Epithelial cell of proximal tubule (primary cell): ENCODE results near the gene ZNF692. TPM values are rescaled to one million over a fixed set of nuclear protein-coding genes. Genes with fewer than 3 reads are reported as not detected.
A peak's percentile ranks its signal among the peaks of the same experiment; 100 is the strongest.

Experiments
- DNase-seq: peaks from one replicate; pipeline ENCODE4 v3.0.0-alpha.2; 2011; ENCODE audit warnings: low read depth
- H3K4me3 ChIP-seq: 2 replicates; pipeline ENCODE4 v1.5.1; 2011; ENCODE audit warnings: low read depth, mild to moderate bottlenecking, low read length
- total RNA-seq: library from RNA; depleted of rRNA; stranded (reverse); fragments of >200 nt; gene quantifications from 2 replicates; pipeline ENCODE4 v1.2.3, GENCODE V29; 2015
- TF ChIP-seq, protein P1 (sequence below): conservative IDR thresholded peaks from 2 replicates; pipeline ENCODE4 v1.5.1; 2012; ENCODE audit warnings: low read depth, mild to moderate bottlenecking, low read length

The ZNF692 gene
- total RNA-seq, 1 donor from 2014 or later = 35.7 TPM

DNA sequence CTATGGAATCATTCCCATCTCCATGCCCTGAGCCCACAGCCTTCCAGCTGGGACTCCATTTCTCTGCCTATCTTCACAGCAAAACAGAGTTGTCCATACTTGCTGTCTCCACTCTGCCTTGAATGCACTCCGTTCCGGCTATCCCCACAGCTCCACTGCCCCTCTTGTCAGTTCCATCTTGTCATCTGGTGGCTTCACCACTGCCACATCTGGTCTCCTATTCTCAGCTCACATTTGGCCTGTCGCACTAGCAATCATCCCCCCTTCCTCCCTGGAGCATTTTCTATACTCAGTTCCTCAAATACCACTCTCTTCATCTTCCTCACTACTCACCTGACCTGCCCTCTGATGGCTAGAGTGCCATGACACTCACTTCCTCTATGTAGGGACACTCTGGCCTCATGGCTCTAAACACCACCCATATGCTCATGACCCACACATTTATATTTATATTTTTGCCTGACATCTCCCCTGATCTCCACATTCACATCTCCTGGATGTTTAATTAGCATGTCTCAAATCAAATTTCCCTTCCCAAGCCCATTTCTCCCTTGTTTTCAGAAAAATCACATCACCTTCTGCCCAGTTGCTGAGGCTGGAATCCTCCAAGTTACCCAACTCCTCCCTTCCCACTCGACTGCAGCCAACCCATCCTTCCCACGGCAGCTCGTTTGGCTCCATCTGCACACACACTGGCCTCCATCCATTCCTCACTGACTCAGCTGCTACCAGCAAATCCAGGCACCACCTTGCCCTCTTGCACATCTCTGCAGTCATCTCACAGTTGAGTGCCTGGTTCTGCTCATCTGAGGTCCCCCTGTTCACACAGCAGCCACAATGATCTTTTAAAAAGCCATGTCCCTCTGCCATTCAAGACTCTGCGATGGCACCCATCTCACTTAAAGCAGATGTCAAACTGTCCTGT, 6.1 kb downstream of the ZNF692 start:
- DNase-seq = no peak

DNA sequence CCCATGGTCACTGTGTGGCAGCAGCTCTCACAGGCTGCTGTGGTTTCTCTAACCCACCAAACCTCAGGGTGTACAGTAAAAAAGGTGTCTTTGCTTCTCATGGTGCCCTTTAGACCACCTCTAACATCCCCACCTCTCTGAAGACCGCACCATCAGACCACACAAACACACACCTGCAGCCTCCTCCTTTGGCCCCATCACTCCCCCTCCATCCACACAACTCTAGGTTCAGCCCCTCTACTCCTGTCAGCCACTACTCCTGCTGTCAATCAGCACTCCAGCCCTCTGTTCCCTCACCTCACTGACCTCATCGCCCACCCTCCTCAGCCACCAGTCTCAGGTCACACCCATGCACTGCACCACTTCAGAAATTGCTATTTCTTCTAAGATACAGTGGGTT, 7.5 kb downstream of the ZNF692 start:
- TF ChIP-seq, protein P1, sequence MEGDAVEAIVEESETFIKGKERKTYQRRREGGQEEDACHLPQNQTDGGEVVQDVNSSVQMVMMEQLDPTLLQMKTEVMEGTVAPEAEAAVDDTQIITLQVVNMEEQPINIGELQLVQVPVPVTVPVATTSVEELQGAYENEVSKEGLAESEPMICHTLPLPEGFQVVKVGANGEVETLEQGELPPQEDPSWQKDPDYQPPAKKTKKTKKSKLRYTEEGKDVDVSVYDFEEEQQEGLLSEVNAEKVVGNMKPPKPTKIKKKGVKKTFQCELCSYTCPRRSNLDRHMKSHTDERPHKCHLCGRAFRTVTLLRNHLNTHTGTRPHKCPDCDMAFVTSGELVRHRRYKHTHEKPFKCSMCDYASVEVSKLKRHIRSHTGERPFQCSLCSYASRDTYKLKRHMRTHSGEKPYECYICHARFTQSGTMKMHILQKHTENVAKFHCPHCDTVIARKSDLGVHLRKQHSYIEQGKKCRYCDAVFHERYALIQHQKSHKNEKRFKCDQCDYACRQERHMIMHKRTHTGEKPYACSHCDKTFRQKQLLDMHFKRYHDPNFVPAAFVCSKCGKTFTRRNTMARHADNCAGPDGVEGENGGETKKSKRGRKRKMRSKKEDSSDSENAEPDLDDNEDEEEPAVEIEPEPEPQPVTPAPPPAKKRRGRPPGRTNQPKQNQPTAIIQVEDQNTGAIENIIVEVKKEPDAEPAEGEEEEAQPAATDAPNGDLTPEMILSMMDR = no peak
- no peak for DNase-seq

More for the DNA sequence above, 6.1 kb downstream of the ZNF692 start:
- no peak overlapping the region for H3K4me3 ChIP-seq
- TF ChIP-seq, protein P1 = no peak

DNA sequence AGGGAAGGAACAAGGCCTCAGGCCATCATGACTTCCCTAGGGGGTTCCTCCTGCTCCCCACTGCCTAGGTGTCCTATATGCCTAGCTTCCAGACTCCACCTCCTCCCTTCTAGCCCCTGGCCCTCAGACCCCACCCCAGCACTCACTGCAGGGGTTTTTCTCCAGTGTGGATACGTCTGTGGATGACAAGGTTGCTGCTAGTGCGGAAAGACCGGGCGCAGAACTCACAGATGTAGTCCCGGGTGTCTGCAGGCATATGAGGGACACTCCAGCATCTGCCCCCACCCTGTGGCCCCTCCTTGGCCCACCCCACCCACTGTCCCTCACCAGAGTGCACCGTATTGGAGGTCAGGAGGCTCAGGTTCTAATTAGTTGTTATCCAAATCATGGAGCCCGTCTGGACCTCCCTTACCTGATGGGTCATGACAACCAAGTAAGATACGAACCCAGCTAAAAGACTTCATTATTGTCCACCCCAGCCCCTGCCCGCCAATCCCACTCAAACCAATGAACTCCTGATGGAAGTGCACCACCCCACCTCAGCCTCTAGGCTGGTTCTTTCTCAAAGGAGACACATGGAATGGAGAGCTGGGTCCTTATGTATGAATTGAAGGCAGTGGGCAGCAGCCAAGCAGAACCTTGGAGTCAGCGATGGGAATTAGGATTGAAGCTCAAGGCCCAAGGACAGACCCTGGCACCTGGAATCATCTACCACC, 8.2 kb downstream of the ZNF692 start:
- H3K4me3 ChIP-seq = no peak overlapping the region
- no peak for DNase-seq
- TF ChIP-seq, protein P1 = peak; percentile 11

More for the DNA sequence above, 7.5 kb downstream of the ZNF692 start:
- H3K4me3 ChIP-seq = no peak overlapping the region

DNA sequence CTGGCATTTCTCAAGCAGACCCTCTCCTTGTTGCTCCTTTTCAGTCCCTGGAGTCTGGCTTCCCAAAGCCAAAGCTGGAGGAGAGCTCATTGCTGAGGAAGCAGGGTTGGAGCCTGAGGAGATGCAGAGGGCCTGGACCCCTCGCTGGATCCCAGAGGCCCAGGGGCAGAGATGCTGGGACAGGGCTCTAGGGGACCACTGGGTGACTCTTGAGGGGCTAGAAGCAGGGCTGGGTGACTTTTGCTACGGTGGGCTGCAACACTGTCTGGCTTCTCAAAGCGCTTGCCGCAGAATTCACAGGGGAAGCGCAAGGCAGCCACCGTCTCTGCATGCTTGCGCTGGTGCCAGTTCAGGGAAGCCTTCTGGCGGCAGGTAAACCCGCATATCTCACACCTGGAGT, 8.8 kb downstream of the ZNF692 start:
- H3K4me3 ChIP-seq = no peak overlapping the region
- no peak for DNase-seq
- TF ChIP-seq, protein P1 = no peak

DNA sequence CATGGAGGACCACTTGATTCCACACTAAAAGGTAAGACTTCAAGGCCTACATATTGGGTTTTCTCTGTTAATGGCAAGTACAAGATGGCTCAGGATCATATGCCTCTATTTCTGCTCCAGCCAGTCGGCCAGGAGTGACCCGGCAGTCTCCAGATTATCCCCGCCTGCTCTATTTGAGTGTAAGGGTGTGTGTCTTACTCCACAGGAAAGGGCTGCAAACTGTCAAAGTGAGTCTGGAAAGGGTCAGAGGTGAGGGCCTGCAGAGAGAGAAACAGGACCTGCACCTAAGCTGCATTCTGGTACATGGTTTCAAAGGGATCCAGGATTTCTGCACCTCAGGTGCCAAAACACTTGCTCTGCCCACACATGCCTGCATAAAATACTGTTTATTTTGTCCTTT, 9.2 kb downstream of the ZNF692 start:
- H3K4me3 ChIP-seq = no peak overlapping the region
- DNase-seq = no peak
- TF ChIP-seq, protein P1 = no peak

DNA sequence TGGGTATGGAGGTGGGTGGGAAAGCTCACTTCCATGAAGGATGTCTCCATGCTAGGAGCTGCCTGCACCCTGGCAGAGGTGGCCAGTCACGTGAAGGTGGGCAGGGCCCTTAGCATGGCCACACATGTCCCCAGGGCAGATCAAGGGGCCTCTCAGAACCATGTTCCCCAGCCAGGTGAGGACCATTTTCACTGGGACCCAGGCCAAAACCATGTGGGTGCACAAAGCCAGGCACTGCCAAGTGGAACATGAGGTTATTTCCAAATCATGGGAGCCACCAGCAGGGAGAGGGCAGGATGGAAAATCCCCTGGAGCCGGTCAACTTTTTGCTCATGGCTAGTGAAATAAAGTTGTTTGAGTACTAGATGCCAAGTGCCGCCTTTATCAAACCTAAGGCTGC, 9.7 kb downstream of the ZNF692 start:
- TF ChIP-seq, protein P1 = no peak
- no peak for DNase-seq
- H3K4me3 ChIP-seq = no peak overlapping the region
